Esophagus squamous epithelium (tissue), 5 donors: Measurements from ENCODE around the gene GMPS. TPM values are rescaled to one million over a fixed set of nuclear protein-coding genes. Genes with fewer than 3 reads are reported as not detected.

Source experiments
- DNase-seq: peaks from one replicate; lab custom pipeline; 2025; lab: John Stamatoyannopoulos, UW
- H3K27ac ChIP-seq, 4 donors: fragments of 200-600 bp; sonication (generic); one replicate each; pipeline ENCODE4 v1.5.1; 2016 to 2019; ENCODE audit warnings: mild to moderate bottlenecking in 1 of 4
- H3K27me3 ChIP-seq, 4 donors: fragments of 200-600 bp; sonication (generic); 1 replicate in 3 of 4; 2 replicates in 1 of 4; pipeline versions ENCODE4 v1.5.1 to v1.6.0; 2017 to 2021; ENCODE audit warnings: antibody characterized with exemption in 1 of 4
- H3K36me3 ChIP-seq, 3 donors: fragments of 200-600 bp; sonication (generic); one replicate each; pipeline ENCODE4 v1.5.1; 2016 to 2019
- H3K4me1 ChIP-seq, 3 donors: fragments of 200-600 bp; sonication (generic); one replicate each; pipeline ENCODE4 v1.5.1; 2017 to 2019
- H3K4me3 ChIP-seq, 4 donors: fragments of 200-600 bp; sonication (generic); 1 replicate in 3 of 4; 2 replicates in 1 of 4; pipeline ENCODE4 v1.5.1; 2016 to 2019; ENCODE audit warnings: mild to moderate bottlenecking in 2 of 4, moderate library complexity in 1 of 4
- H3K9me3 ChIP-seq, 3 donors: fragments of 200-600 bp; sonication (generic); one replicate each; pipeline ENCODE4 v1.5.1; 2016 to 2019
- CTCF ChIP-seq, 6 experiments: fragments of 450-650 bp in 4 of 6; fragments of 200-600 bp in 2 of 6; sonication (generic) in 2 of 6; IDR thresholded peaks; one replicate each; pipeline ENCODE4 v1.5.1; 2016 to 2019; ENCODE audit warnings: antibody characterized with exemption in 6 of 6, mild to moderate bottlenecking in 4 of 6, moderate library complexity in 4 of 6
- POLR2A ChIP-seq, 4 donors: fragments of 450-650 bp; IDR thresholded peaks; one replicate each; pipeline ENCODE4 v1.6.1; 2017; ENCODE audit warnings: antibody characterized with exemption in 4 of 4, mild to moderate bottlenecking in 4 of 4, moderate library complexity in 3 of 4
- WGBS, 2 donors: methylation state at CpG; one replicate each; pipeline ENCODE4 v1.1.5; 2018; 5-methylcytosine and 5-hydroxymethylcytosine counted together
- intact Hi-C: fragments of 100-400 bp; cut with DNase I; formaldehyde crosslinking; loops from one replicate; pipeline ENCODE4 v1.15.0; 2022
- total RNA-seq, 4 donors: library from RNA; depleted of rRNA; stranded (reverse); fragments of >200 nt; gene quantifications; one replicate each; pipeline ENCODE4 v1.1.0, GENCODE V29; 2016
- donor health status: DM: yes; HTN: yes; CAD: no.

GMPS gene
- total RNA-seq, 4 donors from 2014 or later, result 14.3 to 47.9 (median 36.8) TPM

GRCh38 chr3:155912090-155912489 lies 41.6 kb downstream of the GMPS start:
- H3K27me3 ChIP-seq, result no peaks in the 10 kb centered on the region
- H3K4me1 ChIP-seq, result no peaks in the 10 kb centered on the region
- H3K4me3 ChIP-seq, result no peak overlapping the region
- TF ChIP-seq POLR2A (IDR thresholded peaks at IDR 0.05) (no peak), CTCF (IDR thresholded peaks at IDR 0.05) (no peak)
- no peak overlapping the region for H3K27ac ChIP-seq
- no peaks in the 10 kb centered on the region for H3K9me3 ChIP-seq
- H3K36me3 ChIP-seq, result peaks cover 5 to 90% (median 19%) of the 10 kb centered on the region in 3 donors
- intact Hi-C loops, result no loop called here
- DNase-seq, result no peak

DNA sequence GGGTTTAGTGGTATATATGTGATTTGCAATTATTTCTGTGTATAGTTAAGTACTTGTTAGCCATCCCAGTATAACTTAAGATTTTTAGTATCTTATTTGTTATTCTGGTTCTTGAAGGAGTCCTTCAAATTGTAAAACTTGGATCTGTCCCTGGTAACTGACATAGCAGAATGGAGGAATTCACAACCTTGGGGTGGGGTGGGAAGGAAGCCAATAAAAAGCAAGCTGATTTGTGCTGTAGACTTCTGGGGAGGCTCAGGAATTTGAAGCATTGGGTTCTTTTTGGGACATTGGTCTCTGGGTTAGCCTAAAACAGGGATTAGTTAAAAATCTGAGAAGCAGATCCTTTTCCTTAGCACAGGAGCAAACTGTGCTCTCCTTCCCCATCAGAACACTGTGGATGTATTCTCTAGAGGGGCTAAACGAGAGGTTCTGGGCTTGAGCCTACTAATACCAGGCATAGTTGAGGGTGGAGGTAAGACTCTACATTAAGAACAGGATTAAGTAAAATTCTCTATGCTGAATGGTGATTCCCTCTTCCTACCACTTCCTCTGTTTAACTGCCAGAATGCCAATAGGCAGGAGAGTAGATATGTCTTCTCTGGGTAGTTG lies 42.2 kb downstream of the GMPS start:
- intact Hi-C loops, result no loop called here
- Histone ChIP-seq H3K27ac (no peak overlapping the region), H3K36me3 (peaks cover 5 to 90% (median 19%) of the 10 kb centered on the region in 3 donors), H3K4me3 (no peak overlapping the region), H3K9me3 (no peaks in the 10 kb centered on the region), H3K27me3 (no peaks in the 10 kb centered on the region), H3K4me1 (no peaks in the 10 kb centered on the region)
- no peak for DNase-seq
- WGBS, 2 donors, result 67 to 70% methylated on average over 1 of the region's 1 CpG
- no peak for TF ChIP-seq POLR2A (IDR thresholded peaks at IDR 0.05)
- no peak for TF ChIP-seq CTCF (IDR thresholded peaks at IDR 0.05)

DNA sequence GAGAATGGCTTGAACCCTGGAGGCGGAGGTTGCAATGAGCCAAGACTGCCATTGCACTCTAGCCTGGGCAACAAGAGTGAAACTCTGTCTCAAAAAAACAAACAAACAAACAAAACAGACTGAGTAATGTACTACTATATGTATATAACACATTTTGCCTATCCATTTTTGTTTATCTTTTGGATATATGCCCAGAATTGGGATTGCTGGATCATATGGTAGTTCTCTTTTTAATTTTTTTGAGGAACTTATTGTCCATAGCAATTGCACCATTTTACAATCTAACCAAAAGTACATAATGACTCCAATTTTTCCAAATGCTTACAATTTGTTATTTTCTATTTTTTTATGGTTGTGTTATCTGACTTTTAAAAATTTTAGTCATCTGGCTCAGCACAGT lies 47.3 kb downstream of the GMPS start:
- H3K27me3 ChIP-seq, result no peaks in the 10 kb centered on the region
- peaks cover 0 to 20% (median 0%) of the 10 kb centered on the region in 3 donors for H3K4me1 ChIP-seq
- peaks cover 5 to 72% (median 19%) of the 10 kb centered on the region in 3 donors for H3K36me3 ChIP-seq
- intact Hi-C loops, result no loop called here
- no peak overlapping the region for H3K4me3 ChIP-seq
- 100% methylated on average over 1 of the region's 1 CpG for WGBS, 2 donors
- H3K9me3 ChIP-seq, result no peaks in the 10 kb centered on the region
- TF ChIP-seq CTCF (IDR thresholded peaks at IDR 0.05) (no peak), POLR2A (IDR thresholded peaks at IDR 0.05) (no peak)
- H3K27ac ChIP-seq, result no peak overlapping the region
- no peak for DNase-seq

DNA sequence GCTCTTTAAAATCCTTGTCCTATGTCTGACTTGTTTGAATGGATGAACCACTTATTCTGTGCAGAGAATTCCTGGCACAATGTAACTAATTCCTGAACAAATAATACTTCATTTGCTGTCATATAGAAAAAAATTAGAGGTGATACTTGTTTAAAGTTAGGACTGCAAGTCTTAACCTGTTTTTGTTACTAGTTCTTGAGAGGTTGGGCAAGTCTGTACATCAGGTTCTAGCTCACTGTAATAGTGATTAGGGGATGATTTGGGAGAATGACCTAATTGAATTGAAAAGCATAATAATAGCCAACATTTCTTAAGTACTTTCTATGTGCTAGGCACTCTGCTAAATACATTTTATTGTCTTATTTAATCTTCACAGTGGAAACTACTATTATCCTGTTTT lies 49.3 kb downstream of the GMPS start:
- H3K4me1 ChIP-seq, result peaks cover 0 to 20% (median 0%) of the 10 kb centered on the region in 3 donors
- no peak overlapping the region for H3K4me3 ChIP-seq
- TF ChIP-seq POLR2A (IDR thresholded peaks at IDR 0.05) (no peak), CTCF (IDR thresholded peaks at IDR 0.05) (no peak)
- no peaks in the 10 kb centered on the region for H3K9me3 ChIP-seq
- no peak for DNase-seq
- H3K36me3 ChIP-seq, result peaks cover 5 to 72% (median 15%) of the 10 kb centered on the region in 3 donors
- peak overlapping the region in 2 of 4 donors; percentile 9 to 23 for H3K27ac ChIP-seq
- intact Hi-C loops, result no loop called here
- H3K27me3 ChIP-seq, result no peaks in the 10 kb centered on the region

DNA sequence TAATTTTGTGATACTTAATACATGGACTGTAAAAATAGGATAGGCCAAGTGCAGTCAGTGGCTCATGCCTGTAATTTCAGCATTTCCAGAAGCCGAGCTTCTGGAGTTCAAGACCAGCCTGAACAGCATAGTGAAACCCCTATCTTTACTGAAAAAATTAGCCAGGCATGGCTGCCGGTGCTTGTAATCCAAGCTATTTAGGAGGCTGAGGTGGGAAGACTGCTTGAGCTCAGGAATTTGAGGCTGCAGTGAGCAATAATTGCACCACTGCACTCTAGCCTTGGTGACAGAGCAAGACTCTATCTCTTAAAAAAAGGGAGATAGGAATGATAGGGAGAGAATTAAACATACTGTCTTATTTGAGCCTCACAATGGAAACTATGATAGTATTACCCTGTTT lies 51.0 kb downstream of the GMPS start:
- H3K27ac ChIP-seq, result no peak overlapping the region
- WGBS, 2 donors, result 82 to 94% methylated on average over 2 of the region's 2 CpGs
- H3K27me3 ChIP-seq, result no peaks in the 10 kb centered on the region
- H3K9me3 ChIP-seq, result no peaks in the 10 kb centered on the region
- no peak overlapping the region for H3K4me3 ChIP-seq
- intact Hi-C loops, result no loop called here
- H3K36me3 ChIP-seq, result peaks cover 0 to 72% (median 15%) of the 10 kb centered on the region in 3 donors
- peaks cover 0 to 20% (median 0%) of the 10 kb centered on the region in 3 donors for H3K4me1 ChIP-seq
- DNase-seq, result no peak
- TF ChIP-seq POLR2A (IDR thresholded peaks at IDR 0.05) (no peak), CTCF (IDR thresholded peaks at IDR 0.05) (no peak)
